ENCODE results near the gene SSU72.
"Not testable (repeated sequence)": the region's sequence is repeated elsewhere in the genome, so short reads cannot be mapped to it uniquely, and the experiment has no call there.

The SSU72 gene

DNA sequence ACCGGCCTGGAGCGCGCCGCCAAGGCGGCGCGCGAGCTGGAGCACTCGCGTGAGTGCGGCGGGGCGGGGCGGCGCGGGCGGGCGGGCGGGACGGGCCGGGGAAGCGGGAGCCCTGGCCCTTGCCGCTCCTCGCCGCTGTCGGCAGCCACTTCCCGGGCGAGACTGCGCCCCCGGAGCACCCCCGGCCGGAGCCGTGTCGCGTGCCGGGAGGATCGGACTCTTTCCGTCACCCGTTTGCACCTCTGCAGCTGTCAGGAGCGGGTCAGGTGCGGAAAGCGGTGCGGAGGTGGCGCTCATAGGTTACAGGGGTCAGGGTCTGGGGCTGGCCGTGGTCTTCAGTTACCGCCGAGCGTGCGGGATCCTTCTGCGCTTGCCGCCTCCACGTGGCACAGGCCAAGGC lies 62.2 kb downstream of the SSU72 start:
- H3K9me3 ChIP-seq (ENCODE audit: insufficient read depth, low read depth, low read length); H3K27me3 ChIP-seq (ENCODE audit: insufficient read depth, low read length); H3K27ac ChIP-seq (ENCODE audit: low read length); H3K36me3 ChIP-seq (ENCODE audit: insufficient read depth, low read depth, low read length); H3K9ac ChIP-seq (ENCODE audit: low read depth, low read length); H3K4me1 ChIP-seq (ENCODE audit: insufficient read depth, low read length): not testable (repeated sequence)
- peak overlapping the region; percentile 63; the same call in 1 of the 2 replicates for H3K4me3 ChIP-seq (ENCODE audit: low read length)

- H3K27ac ChIP-seq (ENCODE audit: low read length), result peak within 1 kb of the TSS; percentile 43
- H3K36me3 ChIP-seq (ENCODE audit: insufficient read depth, low read depth, low read length), result peaks cover 3% of the 10 kb centered on the region; the same call in 1 of the 2 replicates
- H3K9ac ChIP-seq (ENCODE audit: low read depth, low read length), result peak within 1 kb of the TSS; percentile 82
- no peaks in the 10 kb centered on the region for H3K9me3 ChIP-seq (ENCODE audit: insufficient read depth, low read depth, low read length)
- peak within 1 kb of the TSS; percentile 72 for H3K4me3 ChIP-seq (ENCODE audit: low read length)
- H3K27me3 ChIP-seq (ENCODE audit: insufficient read depth, low read length), result no peaks in the 10 kb centered on the region
- no peaks in the 10 kb centered on the region for H3K4me1 ChIP-seq (ENCODE audit: insufficient read depth, low read length)
Observed at GRCh38 chr1:1511533-1512285, 63.0 kb downstream of the SSU72 start, which contains the start of gene ATAD3A. Gene ATAD3A, plus strand, starts transcription at chr1:1512162. Its CDS starts 107 bp downstream, at chr1:1512269.

- Histone ChIP-seq H3K4me3 (ENCODE audit: low read length) (peak overlapping the region; percentile 72), H3K9me3 (ENCODE audit: insufficient read depth, low read depth, low read length) (no peaks in the 10 kb centered on the region), H3K27ac (ENCODE audit: low read length) (peak overlapping the region; percentile 8), H3K36me3 (ENCODE audit: insufficient read depth, low read depth, low read length) (no peaks in the 10 kb centered on the region; the same call in 1 of the 2 replicates), H3K27me3 (ENCODE audit: insufficient read depth, low read length) (no peaks in the 10 kb centered on the region), H3K9ac (ENCODE audit: low read depth, low read length) (peak overlapping the region; percentile 82), H3K4me1 (ENCODE audit: insufficient read depth, low read length) (no peaks in the 10 kb centered on the region)
Observed at GRCh38 chr1:1510912-1511532, 63.6 kb downstream of the SSU72 start.

DNA sequence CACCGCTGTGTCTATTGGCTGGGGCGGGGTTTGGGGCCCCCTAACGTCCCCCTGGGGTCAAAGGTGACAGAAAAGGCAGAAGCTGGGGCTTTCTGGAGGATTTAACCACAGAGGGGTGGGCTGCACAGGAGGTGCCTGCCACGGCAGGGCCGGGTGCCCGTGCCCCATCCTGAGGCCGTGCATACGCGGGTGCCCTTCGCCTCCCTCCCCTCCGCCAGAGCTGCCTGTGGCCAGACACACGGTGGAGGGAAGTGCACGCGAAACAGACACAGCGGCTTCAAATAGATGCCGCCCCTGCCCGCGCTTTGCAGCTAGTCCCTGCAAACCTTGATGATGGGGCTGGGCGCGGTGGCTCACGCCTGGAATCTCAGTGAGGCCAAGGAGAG lies 65.2 kb downstream of the SSU72 start:
- not testable (repeated sequence) for H3K4me3 ChIP-seq (ENCODE audit: low read length); H3K9me3 ChIP-seq (ENCODE audit: insufficient read depth, low read depth, low read length); H3K27me3 ChIP-seq (ENCODE audit: insufficient read depth, low read length); H3K27ac ChIP-seq (ENCODE audit: low read length); H3K9ac ChIP-seq (ENCODE audit: low read depth, low read length); H3K36me3 ChIP-seq (ENCODE audit: insufficient read depth, low read depth, low read length); H3K4me1 ChIP-seq (ENCODE audit: insufficient read depth, low read length)

GRCh38 chr1:1508775-1509464 lies 65.7 kb downstream of the SSU72 start:
- H3K4me3 ChIP-seq (ENCODE audit: low read length); H3K4me1 ChIP-seq (ENCODE audit: insufficient read depth, low read length); H3K9me3 ChIP-seq (ENCODE audit: insufficient read depth, low read depth, low read length); H3K27me3 ChIP-seq (ENCODE audit: insufficient read depth, low read length); H3K36me3 ChIP-seq (ENCODE audit: insufficient read depth, low read depth, low read length); H3K9ac ChIP-seq (ENCODE audit: low read depth, low read length); H3K27ac ChIP-seq (ENCODE audit: low read length): not testable (repeated sequence)

- H3K27me3 ChIP-seq (ENCODE audit: insufficient read depth, low read length), result no peaks in the 10 kb centered on the region
- H3K4me1 ChIP-seq (ENCODE audit: insufficient read depth, low read length), result no peaks in the 10 kb centered on the region
- H3K27ac ChIP-seq (ENCODE audit: low read length), result no peak overlapping the region
- H3K9me3 ChIP-seq (ENCODE audit: insufficient read depth, low read depth, low read length), result no peaks in the 10 kb centered on the region
- H3K4me3 ChIP-seq (ENCODE audit: low read length), result no peak overlapping the region
- no peak overlapping the region for H3K9ac ChIP-seq (ENCODE audit: low read depth, low read length)
- H3K36me3 ChIP-seq (ENCODE audit: insufficient read depth, low read depth, low read length), result no peaks in the 10 kb centered on the region
Observed at GRCh38 chr1:1507305-1507704, 67.4 kb downstream of the SSU72 start.

DNA sequence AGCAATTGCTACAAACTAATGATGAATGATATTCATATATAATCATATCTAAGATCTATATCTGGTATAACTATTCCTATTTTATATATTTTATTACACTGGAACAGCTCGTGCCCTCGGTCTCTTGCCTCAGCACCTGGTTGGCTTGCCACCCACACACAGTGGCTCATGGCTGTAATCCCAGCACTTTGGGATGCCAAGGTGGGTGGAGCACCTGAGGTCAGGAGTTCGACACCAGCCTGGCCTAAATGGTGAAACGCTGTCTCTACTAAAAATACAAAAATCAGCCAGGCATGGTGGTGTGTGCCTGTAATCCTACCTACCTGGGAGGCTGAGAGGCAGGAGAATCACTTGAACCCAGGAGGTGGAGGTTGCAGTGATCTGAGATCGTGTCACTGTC lies 68.9 kb downstream of the SSU72 start:
- not testable (repeated sequence) for H3K36me3 ChIP-seq (ENCODE audit: insufficient read depth, low read depth, low read length); H3K27ac ChIP-seq (ENCODE audit: low read length); H3K4me3 ChIP-seq (ENCODE audit: low read length); H3K9ac ChIP-seq (ENCODE audit: low read depth, low read length); H3K27me3 ChIP-seq (ENCODE audit: insufficient read depth, low read length); H3K9me3 ChIP-seq (ENCODE audit: insufficient read depth, low read depth, low read length); H3K4me1 ChIP-seq (ENCODE audit: insufficient read depth, low read length)

DNA sequence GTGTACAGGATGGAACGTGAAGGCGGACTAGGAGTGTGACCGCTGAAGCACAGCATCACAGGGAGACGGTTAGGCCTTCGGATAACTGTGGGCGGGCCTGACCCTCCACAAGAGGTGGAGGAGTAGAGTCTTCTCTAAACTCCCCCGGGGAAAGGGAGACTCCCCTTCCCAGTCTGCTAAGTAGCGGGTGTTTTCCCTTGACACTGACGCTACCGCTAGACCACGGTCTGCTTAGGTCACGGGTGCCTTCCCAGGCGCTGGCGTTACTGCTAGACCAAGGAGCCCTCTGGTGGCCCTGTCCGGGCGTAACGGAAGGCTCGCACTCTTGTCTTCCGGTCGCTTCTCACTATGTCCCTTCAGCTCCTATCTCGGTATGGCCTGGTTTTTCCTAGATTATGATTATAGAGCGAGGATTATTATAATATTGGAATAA lies 69.3 kb downstream of the SSU72 start:
- not testable (repeated sequence) for H3K27ac ChIP-seq (ENCODE audit: low read length); H3K4me1 ChIP-seq (ENCODE audit: insufficient read depth, low read length); H3K9me3 ChIP-seq (ENCODE audit: insufficient read depth, low read depth, low read length); H3K36me3 ChIP-seq (ENCODE audit: insufficient read depth, low read depth, low read length); H3K27me3 ChIP-seq (ENCODE audit: insufficient read depth, low read length); H3K9ac ChIP-seq (ENCODE audit: low read depth, low read length)
- H3K4me3 ChIP-seq (ENCODE audit: low read length), result peak overlapping the region; percentile 52; the same call in 1 of the 2 replicates

DNA sequence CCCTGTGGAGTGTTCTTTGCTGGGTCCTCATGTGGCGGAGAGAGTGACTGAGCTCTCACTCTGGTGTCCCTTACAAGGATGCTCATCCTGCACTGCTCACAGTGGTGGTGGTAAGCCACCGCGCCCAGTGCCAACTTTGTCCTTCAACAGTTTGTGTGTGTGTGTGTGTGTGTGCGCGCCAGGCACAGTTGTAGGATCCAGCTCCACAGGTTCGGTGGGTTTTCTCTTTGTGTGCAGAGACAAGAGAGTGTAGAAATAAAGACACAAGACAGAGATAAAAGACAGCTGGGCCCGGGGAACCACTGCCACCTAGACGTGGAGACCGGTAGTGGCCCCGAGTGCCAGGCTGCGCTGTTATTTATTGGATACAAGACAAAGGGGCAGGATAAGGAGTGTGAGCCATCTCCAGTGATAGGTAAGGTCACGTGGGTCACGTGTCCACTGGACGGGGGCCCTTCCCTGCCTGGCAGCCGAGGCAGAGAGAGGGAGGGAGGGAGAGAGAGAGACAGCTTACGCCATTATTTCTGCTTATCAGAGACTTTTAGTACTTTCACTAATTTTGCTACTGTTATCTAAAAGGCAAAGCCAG lies 69.8 kb downstream of the SSU72 start:
- not testable (repeated sequence) for H3K9ac ChIP-seq (ENCODE audit: low read depth, low read length); H3K27ac ChIP-seq (ENCODE audit: low read length); H3K4me1 ChIP-seq (ENCODE audit: insufficient read depth, low read length); H3K36me3 ChIP-seq (ENCODE audit: insufficient read depth, low read depth, low read length); H3K27me3 ChIP-seq (ENCODE audit: insufficient read depth, low read length); H3K9me3 ChIP-seq (ENCODE audit: insufficient read depth, low read depth, low read length)
- peak overlapping the region; percentile 52; the same call in 1 of the 2 replicates for H3K4me3 ChIP-seq (ENCODE audit: low read length)

- H3K4me3 ChIP-seq (ENCODE audit: low read length); H3K27ac ChIP-seq (ENCODE audit: low read length): not testable (repeated sequence)
- peaks cover 24% of the 10 kb centered on the region for H3K36me3 ChIP-seq (ENCODE audit: insufficient read depth, low read depth, low read length)
Observed at GRCh38 chr1:1495461-1495975, 79.1 kb downstream of the SSU72 start.

GRCh38 chr1:1494311-1494710 lies 80.4 kb downstream of the SSU72 start:
- not testable (repeated sequence) for H3K27ac ChIP-seq (ENCODE audit: low read length); H3K4me3 ChIP-seq (ENCODE audit: low read length); H3K9ac ChIP-seq (ENCODE audit: low read depth, low read length); H3K27me3 ChIP-seq (ENCODE audit: insufficient read depth, low read length); H3K9me3 ChIP-seq (ENCODE audit: insufficient read depth, low read depth, low read length); H3K4me1 ChIP-seq (ENCODE audit: insufficient read depth, low read length)
- peaks cover 36% of the 10 kb centered on the region for H3K36me3 ChIP-seq (ENCODE audit: insufficient read depth, low read depth, low read length)

More at GRCh38 chr1:1495461-1495975, 79.1 kb downstream of the SSU72 start:
- not testable (repeated sequence) for H3K9me3 ChIP-seq (ENCODE audit: insufficient read depth, low read depth, low read length); H3K9ac ChIP-seq (ENCODE audit: low read depth, low read length); H3K4me1 ChIP-seq (ENCODE audit: insufficient read depth, low read length); H3K27me3 ChIP-seq (ENCODE audit: insufficient read depth, low read length)
